Measurements from ENCODE around the gene USP22. TPM values are rescaled to one million over a fixed set of nuclear protein-coding genes. Genes with fewer than 3 reads are reported as not detected.

The USP22 gene
- total RNA-seq, 4 donors from 2014 or later: 61.7 to 91.2 (median 78.0) TPM

DNA sequence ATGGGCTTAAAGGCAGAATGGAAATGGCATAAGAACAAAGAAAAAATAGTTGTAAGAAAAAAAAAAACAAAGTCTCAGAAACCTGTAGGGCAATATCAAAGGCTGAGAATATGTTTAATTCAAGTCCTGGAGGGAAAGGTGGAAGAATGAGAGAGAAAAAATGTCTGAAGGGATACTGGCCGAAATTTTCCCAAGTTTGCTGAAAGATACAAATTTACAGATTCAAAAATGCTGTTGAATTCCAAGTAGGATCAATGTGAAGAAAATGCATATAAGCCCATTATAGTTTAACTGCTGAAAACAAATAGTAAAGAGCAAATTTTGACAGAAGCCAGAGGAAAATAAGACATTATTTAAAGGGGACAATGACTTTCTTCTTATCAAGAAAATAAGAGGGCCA, 6.6 kb upstream of the USP22 start:
- no peak overlapping the region for H3K27ac ChIP-seq
- TF ChIP-seq, protein P1, sequence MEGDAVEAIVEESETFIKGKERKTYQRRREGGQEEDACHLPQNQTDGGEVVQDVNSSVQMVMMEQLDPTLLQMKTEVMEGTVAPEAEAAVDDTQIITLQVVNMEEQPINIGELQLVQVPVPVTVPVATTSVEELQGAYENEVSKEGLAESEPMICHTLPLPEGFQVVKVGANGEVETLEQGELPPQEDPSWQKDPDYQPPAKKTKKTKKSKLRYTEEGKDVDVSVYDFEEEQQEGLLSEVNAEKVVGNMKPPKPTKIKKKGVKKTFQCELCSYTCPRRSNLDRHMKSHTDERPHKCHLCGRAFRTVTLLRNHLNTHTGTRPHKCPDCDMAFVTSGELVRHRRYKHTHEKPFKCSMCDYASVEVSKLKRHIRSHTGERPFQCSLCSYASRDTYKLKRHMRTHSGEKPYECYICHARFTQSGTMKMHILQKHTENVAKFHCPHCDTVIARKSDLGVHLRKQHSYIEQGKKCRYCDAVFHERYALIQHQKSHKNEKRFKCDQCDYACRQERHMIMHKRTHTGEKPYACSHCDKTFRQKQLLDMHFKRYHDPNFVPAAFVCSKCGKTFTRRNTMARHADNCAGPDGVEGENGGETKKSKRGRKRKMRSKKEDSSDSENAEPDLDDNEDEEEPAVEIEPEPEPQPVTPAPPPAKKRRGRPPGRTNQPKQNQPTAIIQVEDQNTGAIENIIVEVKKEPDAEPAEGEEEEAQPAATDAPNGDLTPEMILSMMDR (IDR thresholded peaks at IDR 0.05): no peak
- TF ChIP-seq POLR2A (IDR thresholded peaks at IDR 0.05): no peak
- H3K4me1 ChIP-seq: peaks cover 0 to 8% (median 0%) of the 10 kb centered on the region in 3 donors
- H3K9me3 ChIP-seq: no peaks in the 10 kb centered on the region
- no peak for DNase-seq
- peaks cover 0 to 3% (median 0%) of the 10 kb centered on the region in 4 donors for H3K27me3 ChIP-seq
- WGBS, 2 donors: 93 to 100% methylated on average over 1 of the region's 1 CpG
- intact Hi-C loops (cut with DNase I): no loop called here
- no peaks in the 10 kb centered on the region for H3K36me3 ChIP-seq
- no peak overlapping the region for H3K4me3 ChIP-seq

DNA sequence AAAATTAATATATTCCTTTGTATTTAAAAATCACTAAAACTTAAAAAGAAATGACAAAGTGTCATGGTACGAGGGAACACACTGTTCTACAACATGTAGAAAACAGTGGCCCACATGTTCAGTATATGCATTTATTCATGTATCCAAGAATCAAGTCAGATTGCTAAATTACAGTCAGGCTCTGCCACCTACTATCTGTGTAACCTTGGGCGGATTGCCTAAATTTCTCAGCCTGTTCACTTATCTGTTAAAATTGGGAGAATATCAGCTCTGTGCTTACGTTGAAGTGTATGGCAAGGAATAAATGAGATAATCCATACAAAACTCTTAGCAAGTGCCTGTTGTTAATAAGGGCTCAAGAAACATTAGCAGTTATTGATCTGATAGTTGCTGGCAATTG, 3.4 kb upstream of the USP22 start:
- no peaks in the 10 kb centered on the region for H3K27me3 ChIP-seq
- H3K4me3 ChIP-seq: no peak overlapping the region
- DNase-seq: no peak
- no peaks in the 10 kb centered on the region for H3K36me3 ChIP-seq
- intact Hi-C loops (cut with DNase I): no loop called here
- TF ChIP-seq POLR2A (IDR thresholded peaks at IDR 0.05): no peak
- TF ChIP-seq, protein P1 (IDR thresholded peaks at IDR 0.05): no peak
- WGBS, 2 donors: 82 to 85% methylated on average over 3 of the region's 3 CpGs
- peaks cover 5 to 9% (median 7%) of the 10 kb centered on the region in 3 donors for H3K4me1 ChIP-seq
- no peaks in the 10 kb centered on the region for H3K9me3 ChIP-seq
- no peak overlapping the region for H3K27ac ChIP-seq

DNA sequence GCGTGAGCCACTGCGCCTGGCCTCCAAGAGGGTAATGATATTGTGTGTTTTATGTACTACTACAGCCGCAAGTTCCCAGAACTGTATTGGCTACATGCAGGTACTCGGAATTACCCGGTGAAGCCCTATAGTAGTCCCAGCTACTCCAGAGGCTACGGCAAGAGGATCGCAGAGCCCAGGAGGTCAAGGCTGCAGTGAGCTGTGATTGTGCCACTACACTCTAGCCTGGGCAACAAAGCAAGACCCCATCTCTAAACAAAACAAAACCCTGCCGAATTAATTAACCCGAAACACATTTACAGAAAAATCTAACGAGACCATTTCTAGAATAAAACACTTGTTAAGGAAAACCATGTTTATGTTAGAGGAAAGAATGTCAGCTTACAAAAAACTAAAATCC, 2.2 kb upstream of the USP22 start:
- 93 to 95% methylated on average over 7 to 8 of the region's 10 CpGs for WGBS, 2 donors
- TF ChIP-seq POLR2A (IDR thresholded peaks at IDR 0.05): no peak
- TF ChIP-seq, protein P1 (IDR thresholded peaks at IDR 0.05): no peak
- H3K4me3 ChIP-seq: no peak overlapping the region
- no peaks in the 10 kb centered on the region for H3K9me3 ChIP-seq
- H3K27ac ChIP-seq: no peak overlapping the region
- intact Hi-C loops (cut with DNase I): no loop called here
- peaks cover 9 to 22% (median 16%) of the 10 kb centered on the region in 3 donors for H3K4me1 ChIP-seq
- no peaks in the 10 kb centered on the region for H3K27me3 ChIP-seq
- no peaks in the 10 kb centered on the region for H3K36me3 ChIP-seq
- DNase-seq: no peak

DNA sequence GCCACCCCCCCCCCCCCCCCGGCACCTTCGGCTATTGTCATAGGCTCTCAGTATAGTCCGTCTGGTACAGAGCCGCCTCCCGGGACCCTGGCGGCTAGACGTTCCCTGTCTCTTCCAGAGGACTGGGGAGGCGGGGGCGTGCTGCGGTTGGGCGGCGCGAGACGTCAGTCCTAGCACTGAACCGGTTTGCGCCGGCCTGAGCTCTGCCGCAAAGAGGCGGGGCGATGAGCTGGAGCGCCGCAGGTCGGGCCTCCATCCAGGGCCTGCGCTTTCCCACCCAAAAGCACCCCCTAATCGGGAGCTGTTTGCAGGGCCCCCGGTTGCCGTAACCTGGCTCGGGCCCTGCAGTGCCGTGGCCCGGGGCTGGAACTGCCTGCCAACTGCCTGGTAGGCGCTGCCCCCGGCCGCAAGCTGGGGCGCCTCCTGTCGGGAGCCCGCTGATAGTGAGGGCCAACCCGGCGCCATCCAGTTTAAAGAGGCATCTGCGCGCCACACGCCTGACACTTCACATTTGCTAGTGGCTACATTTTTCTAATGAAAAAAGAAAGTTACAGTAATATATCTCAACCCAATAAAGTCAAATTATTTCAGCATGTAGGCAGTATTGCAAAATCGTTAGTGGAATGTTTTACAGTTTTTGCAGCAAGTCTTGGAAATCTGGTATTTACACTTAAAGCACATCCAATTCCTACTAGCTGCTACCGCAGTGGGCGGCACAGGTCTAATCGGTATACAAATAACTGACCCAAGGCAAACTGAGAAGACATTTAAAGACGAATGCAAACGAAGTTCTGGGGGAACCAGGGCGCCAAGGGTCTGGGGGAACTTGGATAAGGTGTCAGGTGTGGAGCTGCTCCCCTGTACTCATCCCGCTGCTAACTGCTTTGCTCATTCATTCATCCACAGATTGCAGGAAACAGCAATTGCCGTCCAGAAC, 753 bp upstream of the USP22 start:
- peak overlapping the region; percentile 97 to 100 (median 99) for H3K27ac ChIP-seq
- intact Hi-C loops (cut with DNase I): no loop called here
- H3K4me3 ChIP-seq: peak overlapping the region; percentile 78 to 99 (median 90)
- H3K4me1 ChIP-seq: peaks cover 9 to 36% (median 20%) of the 10 kb centered on the region in 3 donors
- peak; percentile 96 for DNase-seq
- no peaks in the 10 kb centered on the region for H3K9me3 ChIP-seq
- peak in 2 of 4 donors; percentile 11 to 54 for TF ChIP-seq POLR2A (IDR thresholded peaks at IDR 0.05)
- TF ChIP-seq, protein P1 (IDR thresholded peaks at IDR 0.05): peak; percentile 84 to 95 (median 89)
- peaks cover 0 to 7% (median 0%) of the 10 kb centered on the region in 3 donors for H3K36me3 ChIP-seq
- H3K27me3 ChIP-seq: no peaks in the 10 kb centered on the region
- WGBS, 2 donors: 6 to 12% methylated on average over 14 to 15 of the region's 50 CpGs

Data from esophagus squamous epithelium (tissue), 5 donors.